ENCODE results near the gene SCN4A.

- TF ChIP-seq CTCF (IDR thresholded peaks at IDR 0.05) (no peak), SIN3A (IDR thresholded peaks at IDR 0.05; ENCODE audit: borderline replicate concordance, insufficient read depth, low read depth, low read length) (no peak), REST (IDR thresholded peaks at IDR 0.05; ENCODE audit: insufficient read depth in 1 of 2, low read depth in 2 of 2, low read length in 1 of 2) (no peak)
Observed at GRCh38 chr17:63942309-63942985, 30.3 kb downstream of the SCN4A start.
